HepG2 (cell line): ENCODE data around the gene TPCN2. TPM values are rescaled to one million over a fixed set of nuclear protein-coding genes. Genes with fewer than 3 reads are reported as not detected.

Source experiments
- ATAC-seq: fragments of 200-7000 bp; cut with Tn5 transposase; 3 replicates; pipeline ENCODE4 v1.9.1; 2020; ENCODE audit warnings: mild to moderate bottlenecking, moderate library complexity
- BruUV-seq: library from RNA; stranded (reverse); fragments of 400-500 nt; replicated peaks from 2 replicates; lab custom pipeline; 2021; lab: Mats Ljungman, UMichigan
- CTCF ChIA-PET: fragments of 300-600 bp; formaldehyde crosslinking; extraction: SDS; loops from one replicate; lab custom pipeline; 2021; ENCODE audit warnings: low total read pairs, inconsistent platforms, low intra/inter-chr PET ratio; lab: Yijun Ruan, JAX
- POLR2A ChIA-PET: fragments of 350-600 bp; sonication (Branson Sonifier 250); formaldehyde crosslinking; loops from one replicate; lab custom pipeline; 2020; ENCODE audit warnings: antibody characterized with exemption, inconsistent platforms; lab: Yijun Ruan, JAX
- DNase-seq: peaks from one replicate; pipeline ENCODE4 v3.0.0-alpha.2; 2015; ENCODE audit warnings: low spot score
- FAIRE-seq: peaks from 3 replicates; lab custom pipeline; 2011; peaks lifted over from hg19 to GRCh38; lab: Jason Lieb, UNC
- H2AFZ ChIP-seq: one replicate; pipeline ENCODE4 v1.6.1; 2011; ENCODE audit warnings: low read length, inconsistent platforms
- H3K27ac ChIP-seq: fragments of 300-600 bp; 3 replicates; pipeline ENCODE4 v1.8.0; 2011; ENCODE audit warnings: mixed run types, mild to moderate bottlenecking, mixed read lengths, low read length, inconsistent platforms; ENCODE audit not compliant: insufficient read depth; ENCODE audit errors: extremely low read length
- H3K27me3 ChIP-seq, 2 experiments: fragments of 200-600 bp in 1 of 2; 2 replicates in 1 of 2; 3 replicates in 1 of 2; pipeline versions ENCODE4 v1.6.0 to v1.8.0; 2011; ENCODE audit warnings: low read length in 2 of 2, mild to moderate bottlenecking in 2 of 2, moderate library complexity in 2 of 2, inconsistent platforms in 1 of 2; ENCODE audit not compliant: insufficient read depth in 2 of 2, control insufficient read depth in 1 of 2
- H3K36me3 ChIP-seq, 2 experiments: fragments of 200-600 bp in 1 of 2; replicated peaks in 1 of 2; 2 replicates in 1 of 2; 3 replicates in 1 of 2; pipeline versions ENCODE4 v1.5.1 to v1.8.0; 2011; ENCODE audit warnings: low read length in 2 of 2, inconsistent platforms in 1 of 2; ENCODE audit not compliant: insufficient read depth in 2 of 2, control insufficient read depth in 1 of 2
- H3K4me1 ChIP-seq: 2 replicates; pipeline ENCODE4 v1.5.1; 2012; ENCODE audit warnings: low read length, inconsistent platforms; ENCODE audit not compliant: insufficient read depth
- H3K4me2 ChIP-seq: 2 replicates; pipeline ENCODE4 v1.6.0; 2011; ENCODE audit warnings: low read depth, low read length, inconsistent platforms
- H3K4me3 ChIP-seq, 3 experiments: fragments of 200-600 bp in 1 of 3; sonication (generic), shearing (Covaris generic) in 1 of 3; replicated peaks in 1 of 3; 2 replicates each; pipeline ENCODE4 v1.5.1; 2011 to 2016; ENCODE audit warnings: low read length in 3 of 3, inconsistent platforms in 2 of 3, low read depth in 2 of 3, mild to moderate bottlenecking in 2 of 3, control low read depth in 1 of 3, mixed read lengths in 1 of 3; ENCODE audit not compliant: insufficient read depth in 1 of 3
- H3K79me2 ChIP-seq: one replicate; pipeline ENCODE4 v1.6.1; 2011; ENCODE audit warnings: low read length, inconsistent platforms; ENCODE audit not compliant: insufficient read depth
- H3K9ac ChIP-seq: 2 replicates; pipeline ENCODE4 v1.6.0; 2011; ENCODE audit warnings: mild to moderate bottlenecking, low read depth, low read length, inconsistent platforms; ENCODE audit not compliant: insufficient read depth
- H3K9me3 ChIP-seq: 2 replicates; pipeline ENCODE4 v1.5.1; 2012; ENCODE audit warnings: mild to moderate bottlenecking, low read length
- H4K20me1 ChIP-seq: 2 replicates; pipeline ENCODE4 v1.6.0; 2011; ENCODE audit warnings: inconsistent platforms, mild to moderate bottlenecking, low read length, moderate library complexity; ENCODE audit not compliant: insufficient read depth
- AGO2 ChIP-seq: fragments of 200-400 bp; formaldehyde crosslinking; optimal IDR thresholded peaks from 2 replicates; pipeline ENCODE3; 2017; ENCODE audit warnings: mild to moderate bottlenecking, low read depth, low read length, moderate library complexity
- GLI4 ChIP-seq: sonication (generic); formaldehyde crosslinking; IDR thresholded peaks from 2 replicates; pipeline ENCODE4 v1.5.1; 2020; ENCODE audit warnings: missing genetic modification reagents, mild to moderate bottlenecking, moderate library complexity, borderline replicate concordance
- HMG20A ChIP-seq: IDR thresholded peaks from 2 replicates; pipeline ENCODE4 v1.6.1; 2016; ENCODE audit warnings: borderline replicate concordance
- HNRNPLL ChIP-seq: fragments of 200-400 bp; formaldehyde crosslinking; IDR thresholded peaks from 2 replicates; pipeline ENCODE4 v1.6.1; 2017; ENCODE audit warnings: mild to moderate bottlenecking, low read depth, low read length; ENCODE audit not compliant: poor library complexity, severe bottlenecking
- MBNL3 ChIP-seq: fragments of 250-450 bp; sonication (Bioruptor Pico); conservative IDR thresholded peaks from 2 replicates; pipeline ENCODE4 v1.8.0; 2022; ENCODE audit warnings: mild to moderate bottlenecking, inconsistent platforms
- MIER3 ChIP-seq: IDR thresholded peaks from 2 replicates; pipeline ENCODE4 v1.6.1; 2016; ENCODE audit warnings: missing compliant biosample characterization, borderline replicate concordance
- POLR2G ChIP-seq: fragments of 200-400 bp; formaldehyde crosslinking; IDR thresholded peaks from 2 replicates; pipeline ENCODE4 v1.6.1; 2018; ENCODE audit warnings: mild to moderate bottlenecking, low read depth, low read length, moderate library complexity
- SOX6 ChIP-seq, 2 experiments: fragments of 450-650 bp in 1 of 2; sonication (generic) in 1 of 2; formaldehyde crosslinking in 1 of 2; IDR thresholded peaks; 2 replicates each; pipeline versions ENCODE4 v1.4.0 to v1.6.1; 2017 to 2020; ENCODE audit warnings: antibody characterized with exemption in 1 of 2, mild to moderate bottlenecking in 1 of 2, missing genetic modification reagents in 1 of 2
- ZNF180 ChIP-seq: sonication (generic); formaldehyde crosslinking; IDR thresholded peaks from 2 replicates; pipeline ENCODE4 v1.4.0; 2020; ENCODE audit warnings: low read depth, missing genetic modification reagents, borderline replicate concordance
- WGBS: methylation state at CpG from one replicate; pipeline ENCODE4 v1.1.6; 2017; ENCODE audit warnings: low lambda C conversion rate; 5-methylcytosine and 5-hydroxymethylcytosine counted together
- in situ Hi-C: cut with HindIII; loops from 2 replicates; pipeline ENCODE4 v1.10.0; 2017; ENCODE audit warnings: low pct_unique_long_range_greater_than_20kb; ENCODE audit not compliant: extremely low pct_ligation_motif_present
- intact Hi-C: fragments of 100-400 bp; cut with micrococcal nuclease; formaldehyde crosslinking; loops from one replicate; pipeline ENCODE4 v1.10.0; 2022; ENCODE audit not compliant: unreplicated experiment
- polyA plus RNA-seq, 8 experiments: library from polyadenylated mRNA; depleted of rRNA in 3 of 8; stranded (reverse) in 7 of 8; unstranded in 1 of 8; fragments of >200 nt; fragmentation: Illumina TruSeq in 4 of 8; extraction: Trizol in 4 of 8; gene quantifications; 2 replicates each; pipeline versions ENCODE4 v1.2.1 to v1.2.3, GENCODE V29; 2011 to 2016; ENCODE audit warnings: low read depth in 4 of 8, missing spikeins in 1 of 8, mixed read lengths in 1 of 8; ENCODE audit not compliant: insufficient read depth in 1 of 8
- total RNA-seq, 5 experiments: library from RNA; depleted of rRNA; stranded (reverse); fragments of >200 nt; fragmentation: Illumina TruSeq; extraction: Trizol; gene quantifications; 2 replicates each; pipeline ENCODE4 v1.2.3, GENCODE V29; 2016; ENCODE audit warnings: low read depth in 1 of 5
- TF ChIP-seq, protein P1 (sequence below): sonication (generic); formaldehyde crosslinking; IDR thresholded peaks from 2 replicates; pipeline ENCODE4 v1.4.0; 2020; ENCODE audit warnings: missing genetic modification reagents

The TPCN2 gene
- total and polyA plus RNA-seq, 2 of the 13 experiments (the other 11 are each of a cell fraction or from before 2014, with no cell fraction given): 5.6 to 5.9 TPM

DNA sequence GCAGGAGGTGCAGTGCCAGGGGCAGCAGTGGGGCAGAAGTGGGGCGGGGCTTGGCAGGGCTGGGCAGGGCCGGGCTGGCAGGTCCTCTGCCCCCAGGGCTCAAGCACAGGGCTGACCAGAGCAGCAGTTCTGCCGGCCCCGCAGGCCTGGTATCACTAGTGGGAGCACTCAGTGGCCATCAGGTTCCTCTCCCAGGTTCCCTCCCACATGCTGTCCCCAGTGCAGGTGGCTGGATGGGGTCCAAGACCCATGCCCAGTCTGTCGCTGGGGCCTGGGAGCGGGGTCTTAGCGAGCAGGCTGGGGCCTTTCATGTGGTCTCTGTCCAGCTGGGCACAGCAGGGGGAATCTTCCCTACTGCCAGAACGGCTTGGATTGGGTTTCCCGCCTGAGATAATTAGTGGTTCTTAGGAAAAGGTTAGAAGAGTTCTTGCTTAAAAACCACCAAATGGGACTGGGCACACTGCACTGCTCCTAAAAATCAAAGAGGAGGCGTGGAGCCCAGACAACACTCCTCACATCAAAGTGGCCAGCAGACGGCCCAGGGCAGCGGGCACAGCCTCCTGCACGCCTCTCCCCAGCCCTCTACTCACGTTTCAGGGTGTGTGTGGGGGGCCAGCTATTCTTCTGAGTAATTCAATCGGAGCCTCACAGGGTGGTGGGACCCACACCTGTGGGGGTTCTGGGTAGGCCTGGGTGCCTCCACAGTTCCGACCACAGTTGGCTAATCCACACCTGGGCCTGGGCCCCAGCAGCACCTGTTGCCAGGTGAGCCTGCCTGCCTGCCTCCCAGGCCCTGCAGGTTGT is 45.6 kb downstream of the TPCN2 start:
- intact Hi-C loops: no loop called here
- H3K9ac ChIP-seq: no peak overlapping the region
- FAIRE-seq: no peak
- peak; percentile 26 for ATAC-seq
- ChIA-PET POLR2A (no interaction called here), CTCF (no interaction called here)
- H3K36me3 ChIP-seq: peaks cover 0 to 3% of the 10 kb centered on the region in 2 experiments; a peak in 3 of 5 replicates
- in situ Hi-C loops: no loop called here
- no peak for DNase-seq
- H3K27me3 ChIP-seq: no peaks in the 10 kb centered on the region
- H3K9me3 ChIP-seq: no peaks in the 10 kb centered on the region
- no peak overlapping the region for H3K4me3 ChIP-seq
- H3K4me1 ChIP-seq: no peaks in the 10 kb centered on the region
- no peaks in the 10 kb centered on the region for H3K79me2 ChIP-seq
- no TSS peak for BruUV-seq
- H3K27ac ChIP-seq: no peak overlapping the region
- H4K20me1 ChIP-seq: no peaks in the 10 kb centered on the region
- H3K4me2 ChIP-seq: no peak overlapping the region
- no peak for TF ChIP-seq HMG20A (CRISPR knock-in tag)
- no peak for TF ChIP-seq ZNF180 (CRISPR knock-in tag)
- no peak for TF ChIP-seq GLI4 (CRISPR knock-in tag)
- no peak for TF ChIP-seq HNRNPLL
- peak; percentile 76 for TF ChIP-seq AGO2
- peak; percentile 27; the same call in 1 of the 2 replicates for TF ChIP-seq POLR2G
- TF ChIP-seq, protein P1, sequence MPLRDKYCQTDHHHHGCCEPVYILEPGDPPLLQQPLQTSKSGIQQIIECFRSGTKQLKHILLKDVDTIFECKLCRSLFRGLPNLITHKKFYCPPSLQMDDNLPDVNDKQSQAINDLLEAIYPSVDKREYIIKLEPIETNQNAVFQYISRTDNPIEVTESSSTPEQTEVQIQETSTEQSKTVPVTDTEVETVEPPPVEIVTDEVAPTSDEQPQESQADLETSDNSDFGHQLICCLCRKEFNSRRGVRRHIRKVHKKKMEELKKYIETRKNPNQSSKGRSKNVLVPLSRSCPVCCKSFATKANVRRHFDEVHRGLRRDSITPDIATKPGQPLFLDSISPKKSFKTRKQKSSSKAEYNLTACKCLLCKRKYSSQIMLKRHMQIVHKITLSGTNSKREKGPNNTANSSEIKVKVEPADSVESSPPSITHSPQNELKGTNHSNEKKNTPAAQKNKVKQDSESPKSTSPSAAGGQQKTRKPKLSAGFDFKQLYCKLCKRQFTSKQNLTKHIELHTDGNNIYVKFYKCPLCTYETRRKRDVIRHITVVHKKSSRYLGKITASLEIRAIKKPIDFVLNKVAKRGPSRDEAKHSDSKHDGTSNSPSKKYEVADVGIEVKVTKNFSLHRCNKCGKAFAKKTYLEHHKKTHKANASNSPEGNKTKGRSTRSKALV (CRISPR knock-in tag): no peak
- no peak for TF ChIP-seq MBNL3 (CRISPR knock-in tag)
- no peak for TF ChIP-seq MIER3
- TF ChIP-seq SOX6 (IDR thresholded peaks at IDR 0.05): no peak
- TF ChIP-seq SOX6 (CRISPR knock-in tag; IDR thresholded peaks at IDR 0.05): no peak
- WGBS: 70% methylated on average over 10 of the region's 16 CpGs
- no peak overlapping the region for H2AFZ ChIP-seq
